Activated T-helper 2 cell treated with anti-CD3 and anti-CD28 coated beads, Interferon-gamma antibody, Interleukin-2, Interleukin-4, amounts not matched to agents 10 μg/mL and 5 μg/mL and 100 μg/mL, durations not matched to agents 14 hours and 24 hours and 36 hours (primary cell): ENCODE data around the gene CHST6. TPM values are rescaled to one million over a fixed set of nuclear protein-coding genes. Genes with fewer than 3 reads are reported as not detected.
"Not testable (repeated sequence)": the region's sequence is repeated elsewhere in the genome, so short reads cannot be mapped to it uniquely, and the experiment has no call there.

Experiments used
- DNase-seq: peaks from one replicate; pipeline ENCODE4 v3.0.0; 2021; ENCODE audit warnings: low spot score
- H3K27ac Mint-ChIP-seq: one replicate; pipeline ENCODE4 v1.8.0; 2021; ENCODE audit warnings: mixed read lengths
- H3K27me3 Mint-ChIP-seq: one replicate; pipeline ENCODE4 v1.8.0; 2021; ENCODE audit warnings: low read depth, mixed read lengths
- H3K36me3 Mint-ChIP-seq: one replicate; pipeline ENCODE4 v1.8.0; 2021; ENCODE audit warnings: low read depth, mixed read lengths
- H3K4me1 Mint-ChIP-seq: one replicate; pipeline ENCODE4 v1.8.0; 2021; ENCODE audit warnings: low read depth, mixed read lengths
- H3K4me3 Mint-ChIP-seq: one replicate; pipeline ENCODE4 v1.8.0; 2021; ENCODE audit warnings: low read depth, mild to moderate bottlenecking, moderate library complexity, mixed read lengths
- H3K9me3 Mint-ChIP-seq: one replicate; pipeline ENCODE4 v1.8.0; 2021; ENCODE audit warnings: mixed read lengths
- intact Hi-C: fragments of 100-400 bp; cut with micrococcal nuclease; formaldehyde crosslinking; loops from one replicate; pipeline ENCODE4 v1.15.1; 2023
- total RNA-seq: library from RNA; stranded (reverse); gene quantifications from 2 replicates; pipeline ENCODE4 v1.2.3, GENCODE V29; 2022

Gene CHST6
- total RNA-seq, 1 donor from 2014 or later: not detected

GRCh38 chr16:75478480-75479345 is 16.5 kb downstream of the CHST6 start:
- intact Hi-C loops: no loop called here
- no peak overlapping the region for H3K4me3 Mint-ChIP-seq
- no peak for DNase-seq
- H3K4me1 Mint-ChIP-seq: no peaks in the 10 kb centered on the region
- H3K27me3 Mint-ChIP-seq: peaks cover 5% of the 10 kb centered on the region
- H3K36me3 Mint-ChIP-seq: no peaks in the 10 kb centered on the region
- no peak overlapping the region for H3K27ac Mint-ChIP-seq
- H3K9me3 Mint-ChIP-seq: no peaks in the 10 kb centered on the region

- no peaks in the 10 kb centered on the region for H3K9me3 Mint-ChIP-seq
Observed at GRCh38 chr16:75477680-75478473, 17.4 kb downstream of the CHST6 start.

GRCh38 chr16:75476817-75477216 is 18.4 kb downstream of the CHST6 start:
- H3K4me1 Mint-ChIP-seq: peaks cover 1% of the 10 kb centered on the region
- no peak for DNase-seq
- H3K27ac Mint-ChIP-seq: no peak overlapping the region
- no peaks in the 10 kb centered on the region for H3K9me3 Mint-ChIP-seq
- intact Hi-C loops: no loop called here
- peaks cover 6% of the 10 kb centered on the region for H3K27me3 Mint-ChIP-seq
- no peak overlapping the region for H3K4me3 Mint-ChIP-seq
- H3K36me3 Mint-ChIP-seq: no peaks in the 10 kb centered on the region

More at GRCh38 chr16:75477680-75478473, 17.4 kb downstream of the CHST6 start:
- DNase-seq: no peak
- intact Hi-C loops: no loop called here
- Mint-ChIP-seq H3K27me3 (peaks cover 5% of the 10 kb centered on the region), H3K36me3 (no peaks in the 10 kb centered on the region), H3K4me3 (no peak overlapping the region), H3K4me1 (no peaks in the 10 kb centered on the region), H3K27ac (no peak overlapping the region)

GRCh38 chr16:75475420-75475847 is 19.8 kb downstream of the CHST6 start:
- DNase-seq: no peak
- peaks cover 2% of the 10 kb centered on the region for H3K4me1 Mint-ChIP-seq

GRCh38 chr16:75472908-75473877 is 22.0 kb downstream of the CHST6 start:
- Mint-ChIP-seq H3K9me3 (no peaks in the 10 kb centered on the region), H3K27me3 (peaks cover 7% of the 10 kb centered on the region), H3K36me3 (no peaks in the 10 kb centered on the region), H3K4me1 (peaks cover 2% of the 10 kb centered on the region), H3K4me3 (no peak overlapping the region), H3K27ac (no peak overlapping the region)
- DNase-seq: no peak
- intact Hi-C loops: no loop called here

More at GRCh38 chr16:75475420-75475847, 19.8 kb downstream of the CHST6 start:
- Mint-ChIP-seq H3K4me3 (no peak overlapping the region), H3K36me3 (no peaks in the 10 kb centered on the region), H3K27me3 (peaks cover 7% of the 10 kb centered on the region), H3K27ac (no peak overlapping the region), H3K9me3 (no peaks in the 10 kb centered on the region)
- intact Hi-C loops: no loop called here

GRCh38 chr16:75471723-75472633 is 23.3 kb downstream of the CHST6 start:
- no peak overlapping the region for H3K4me3 Mint-ChIP-seq
- H3K9me3 Mint-ChIP-seq: no peaks in the 10 kb centered on the region
- peaks cover 2% of the 10 kb centered on the region for H3K27me3 Mint-ChIP-seq
- intact Hi-C loops: loop anchor here (1.0 kb wide), 1 partner anchor 292 kb away; no protein-coding TSS in a partner anchor
- DNase-seq: peak; percentile 19
- H3K36me3 Mint-ChIP-seq: no peaks in the 10 kb centered on the region
- H3K27ac Mint-ChIP-seq: no peak overlapping the region
- peaks cover 2% of the 10 kb centered on the region for H3K4me1 Mint-ChIP-seq

- H3K9me3 Mint-ChIP-seq: no peaks in the 10 kb centered on the region
- no peak for DNase-seq
- peaks cover 18% of the 10 kb centered on the region for H3K4me1 Mint-ChIP-seq
- H3K27ac Mint-ChIP-seq: no peak overlapping the region
- intact Hi-C loops: no loop called here
- H3K36me3 Mint-ChIP-seq: peaks cover 5% of the 10 kb centered on the region
- peaks cover 3% of the 10 kb centered on the region for H3K27me3 Mint-ChIP-seq
- no peak overlapping the region for H3K4me3 Mint-ChIP-seq
Observed at GRCh38 chr16:75466760-75467159, 28.5 kb downstream of the CHST6 start.

- intact Hi-C loops: loop anchor here (1.0 to 5.0 kb wide), 6 partner anchors 31 to 267 kb away; partner anchors contain the start of genes ADAT1, CFDP1, GABARAPL2 and KARS1
- Mint-ChIP-seq H3K36me3 (peaks cover 25% of the 10 kb centered on the region), H3K27me3 (peaks cover 2% of the 10 kb centered on the region), H3K9me3 (no peaks in the 10 kb centered on the region), H3K27ac (peak within 1 kb of the TSS; percentile 89), H3K4me1 (peaks cover 36% of the 10 kb centered on the region), H3K4me3 (peak within 1 kb of the TSS; percentile 91)
- peak; percentile 98 for DNase-seq
Observed at GRCh38 chr16:75464122-75464918, 30.9 kb downstream of the CHST6 start, which contains the start of gene TMEM170A. TSS of gene TMEM170A (minus strand) at chr16:75464689. CDS start at chr16:75464600, 89 bp downstream.

- peak overlapping the region; percentile 91 for H3K4me3 Mint-ChIP-seq
- peaks cover 25% of the 10 kb centered on the region for H3K36me3 Mint-ChIP-seq
- peaks cover 36% of the 10 kb centered on the region for H3K4me1 Mint-ChIP-seq
- H3K27me3 Mint-ChIP-seq, H3K9me3 Mint-ChIP-seq, DNase-seq: not testable (repeated sequence)
- peak overlapping the region; percentile 89 for H3K27ac Mint-ChIP-seq
- intact Hi-C loops: loop anchor here (1.0 to 5.0 kb wide), 6 partner anchors 30 to 266 kb away; partner anchors contain the start of genes ADAT1, CFDP1, GABARAPL2 and KARS1
Observed at GRCh38 chr16:75463389-75464121, 31.7 kb downstream of the CHST6 start.

GRCh38 chr16:75462806-75463205 is 32.4 kb downstream of the CHST6 start:
- peak overlapping the region; percentile 89 for H3K27ac Mint-ChIP-seq
- H3K36me3 Mint-ChIP-seq: peaks cover 29% of the 10 kb centered on the region
- intact Hi-C loops: loop anchor here (5.0 kb wide), 1 partner anchor 266 kb away; no protein-coding TSS in a partner anchor
- peak overlapping the region; percentile 91 for H3K4me3 Mint-ChIP-seq
- no peak for DNase-seq
- H3K4me1 Mint-ChIP-seq: peaks cover 36% of the 10 kb centered on the region
- H3K27me3 Mint-ChIP-seq: peaks cover 2% of the 10 kb centered on the region
- no peaks in the 10 kb centered on the region for H3K9me3 Mint-ChIP-seq
